Suprapubic skin (tissue), 4 donors: ENCODE data around the gene SFT2D3. TPM values are rescaled to one million over a fixed set of nuclear protein-coding genes. Genes with fewer than 3 reads are reported as not detected.
"Not testable (repeated sequence)": the region's sequence is repeated elsewhere in the genome, so short reads cannot be mapped to it uniquely, and the experiment has no call there.

ENCODE experiments used
- DNase-seq, 2 donors: peaks; one replicate each; pipeline ENCODE4 v3.0.0-alpha.2; 2019; ENCODE audit warnings: low spot score in 2 of 2
- H3K27ac ChIP-seq: fragments of 200-600 bp; sonication (generic); one replicate; pipeline ENCODE4 v1.5.1; 2019
- H3K27me3 ChIP-seq: fragments of 200-600 bp; sonication (generic); one replicate; pipeline ENCODE4 v1.5.1; 2019
- H3K36me3 ChIP-seq: fragments of 200-600 bp; sonication (generic); one replicate; pipeline ENCODE4 v1.5.1; 2019
- H3K4me1 ChIP-seq: fragments of 200-600 bp; sonication (generic); one replicate; pipeline ENCODE4 v1.5.1; 2019
- H3K4me3 ChIP-seq: fragments of 200-600 bp; sonication (generic); one replicate; pipeline ENCODE4 v1.5.1; 2019; ENCODE audit warnings: mild to moderate bottlenecking
- H3K9me3 ChIP-seq: fragments of 200-600 bp; sonication (generic); one replicate; pipeline ENCODE4 v1.5.1; 2019
- EP300 ChIP-seq: sonication (generic); formaldehyde crosslinking; IDR thresholded peaks from one replicate; pipeline ENCODE4 v1.6.1; 2017; ENCODE audit warnings: antibody characterized with exemption
- POLR2A ChIP-seq, 2 donors: fragments of 450-650 bp; IDR thresholded peaks; one replicate each; pipeline ENCODE4 v1.6.1; 2017; ENCODE audit warnings: antibody characterized with exemption in 2 of 2, mild to moderate bottlenecking in 2 of 2, moderate library complexity in 2 of 2
- POLR2AphosphoS5 ChIP-seq, 3 donors: sonication (generic); formaldehyde crosslinking; IDR thresholded peaks; one replicate each; pipeline ENCODE4 v1.6.1; 2017; ENCODE audit warnings: antibody characterized with exemption in 3 of 3
- WGBS: methylation state at CpG from one replicate; pipeline ENCODE4 v1.1.5; 2018; 5-methylcytosine and 5-hydroxymethylcytosine counted together
- total RNA-seq, 4 donors: library from RNA; depleted of rRNA; stranded (reverse); fragments of >200 nt; gene quantifications; one replicate each; pipeline ENCODE4 v1.1.0, GENCODE V29; 2016
- TF ChIP-seq, protein P1 (sequence below), 2 donors: fragments of 200-600 bp in 1 of 2; fragments of 450-650 bp in 1 of 2; sonication (generic) in 1 of 2; IDR thresholded peaks; one replicate each; pipeline ENCODE4 v1.5.1; 2016 to 2019; ENCODE audit warnings: antibody characterized with exemption in 2 of 2, mild to moderate bottlenecking in 1 of 2, moderate library complexity in 1 of 2

Gene SFT2D3
- total RNA-seq, 4 donors from 2014 or later = 10.2 to 15.9 (median 12.2) TPM

- Histone ChIP-seq H3K9me3 (no peaks in the 10 kb centered on the region), H3K4me3 (no peak overlapping the region), H3K4me1 (no peaks in the 10 kb centered on the region), H3K27me3 (no peaks in the 10 kb centered on the region), H3K27ac (no peak overlapping the region), H3K36me3 (peaks cover 4% of the 10 kb centered on the region)
- WGBS = 89% methylated on average over 3 of the region's 3 CpGs
- no peak for TF ChIP-seq EP300
- TF ChIP-seq, protein P1, sequence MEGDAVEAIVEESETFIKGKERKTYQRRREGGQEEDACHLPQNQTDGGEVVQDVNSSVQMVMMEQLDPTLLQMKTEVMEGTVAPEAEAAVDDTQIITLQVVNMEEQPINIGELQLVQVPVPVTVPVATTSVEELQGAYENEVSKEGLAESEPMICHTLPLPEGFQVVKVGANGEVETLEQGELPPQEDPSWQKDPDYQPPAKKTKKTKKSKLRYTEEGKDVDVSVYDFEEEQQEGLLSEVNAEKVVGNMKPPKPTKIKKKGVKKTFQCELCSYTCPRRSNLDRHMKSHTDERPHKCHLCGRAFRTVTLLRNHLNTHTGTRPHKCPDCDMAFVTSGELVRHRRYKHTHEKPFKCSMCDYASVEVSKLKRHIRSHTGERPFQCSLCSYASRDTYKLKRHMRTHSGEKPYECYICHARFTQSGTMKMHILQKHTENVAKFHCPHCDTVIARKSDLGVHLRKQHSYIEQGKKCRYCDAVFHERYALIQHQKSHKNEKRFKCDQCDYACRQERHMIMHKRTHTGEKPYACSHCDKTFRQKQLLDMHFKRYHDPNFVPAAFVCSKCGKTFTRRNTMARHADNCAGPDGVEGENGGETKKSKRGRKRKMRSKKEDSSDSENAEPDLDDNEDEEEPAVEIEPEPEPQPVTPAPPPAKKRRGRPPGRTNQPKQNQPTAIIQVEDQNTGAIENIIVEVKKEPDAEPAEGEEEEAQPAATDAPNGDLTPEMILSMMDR (IDR thresholded peaks at IDR 0.05) = no peak
- no peak for TF ChIP-seq POLR2AphosphoS5 (IDR thresholded peaks at IDR 0.05)
- no peak for TF ChIP-seq POLR2A (IDR thresholded peaks at IDR 0.05)
- no peak for DNase-seq
These were observed 34.5 kb downstream of the SFT2D3 start for GRCh38 chr2:127735537-127736399.

GRCh38 chr2:127737892-127738291 lies 36.6 kb downstream of the SFT2D3 start:
- no peak for DNase-seq
- WGBS = 89% methylated on average over 1 of the region's 1 CpG
- H3K4me3 ChIP-seq = no peak overlapping the region
- H3K27me3 ChIP-seq = no peaks in the 10 kb centered on the region
- TF ChIP-seq POLR2A (IDR thresholded peaks at IDR 0.05) (no peak), POLR2AphosphoS5 (IDR thresholded peaks at IDR 0.05) (no peak), EP300 (no peak)
- TF ChIP-seq, protein P1 (IDR thresholded peaks at IDR 0.05) = no peak
- no peak overlapping the region for H3K27ac ChIP-seq
- H3K36me3 ChIP-seq = peaks cover 4% of the 10 kb centered on the region
- no peaks in the 10 kb centered on the region for H3K9me3 ChIP-seq
- no peaks in the 10 kb centered on the region for H3K4me1 ChIP-seq

DNA sequence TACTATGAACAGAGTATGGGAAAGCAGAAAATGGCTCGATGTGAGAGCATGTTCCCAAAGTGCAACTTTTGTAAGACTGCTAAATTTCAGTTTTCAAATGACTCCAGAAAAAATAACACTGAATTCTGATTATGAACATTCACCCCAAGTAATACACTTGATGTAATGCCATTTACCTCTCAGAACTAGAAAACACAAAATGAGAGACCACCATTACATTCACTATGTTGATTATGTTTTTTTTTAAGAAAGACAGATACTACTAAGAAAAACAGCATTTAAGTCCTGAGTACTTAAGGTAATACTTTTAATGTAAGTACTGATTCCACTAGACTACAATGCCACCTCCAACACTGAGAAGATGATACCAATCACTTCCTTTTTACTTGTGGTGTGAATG lies 38.5 kb downstream of the SFT2D3 start:
- 89% methylated on average over 1 of the region's 1 CpG for WGBS
- TF ChIP-seq POLR2A (IDR thresholded peaks at IDR 0.05) (no peak), POLR2AphosphoS5 (IDR thresholded peaks at IDR 0.05) (no peak)
- TF ChIP-seq, protein P1 (IDR thresholded peaks at IDR 0.05) = no peak
- no peak overlapping the region for H3K27ac ChIP-seq
- no peak for DNase-seq
- H3K36me3 ChIP-seq = peaks cover 5% of the 10 kb centered on the region
- H3K27me3 ChIP-seq = no peaks in the 10 kb centered on the region
- H3K4me1 ChIP-seq = no peaks in the 10 kb centered on the region
- H3K4me3 ChIP-seq = no peak overlapping the region
- no peaks in the 10 kb centered on the region for H3K9me3 ChIP-seq

DNA sequence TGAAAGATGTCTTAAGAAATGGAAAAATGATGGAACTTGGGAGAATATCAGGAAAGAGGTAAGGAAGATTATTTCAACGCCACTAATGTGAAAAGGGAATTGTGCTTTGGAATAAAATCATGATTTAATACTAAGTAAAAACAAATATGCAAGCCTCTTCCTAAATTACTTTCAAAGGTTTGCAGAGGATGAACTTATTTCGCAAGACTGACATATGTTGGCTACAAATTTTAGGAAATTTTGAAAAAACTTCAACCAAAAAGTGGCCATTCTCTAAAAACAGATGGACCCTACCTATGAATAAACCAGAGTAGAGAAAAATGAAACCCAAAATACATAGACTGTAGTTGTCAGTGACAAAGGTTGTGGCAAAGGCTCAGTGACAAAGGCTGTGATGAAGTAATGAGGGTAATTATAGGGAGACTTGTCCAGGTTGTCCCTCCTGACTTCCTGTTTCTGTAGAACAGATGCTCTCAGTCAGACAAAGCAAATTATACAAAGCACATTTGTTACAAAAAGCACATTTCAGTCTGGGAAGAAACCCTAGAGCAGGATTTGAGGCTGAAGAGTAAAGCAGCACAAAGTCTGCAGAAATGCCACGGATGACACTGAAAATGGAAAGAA lies 39.5 kb downstream of the SFT2D3 start:
- H3K4me1 ChIP-seq = no peaks in the 10 kb centered on the region
- H3K4me3 ChIP-seq = no peak overlapping the region
- no peak for TF ChIP-seq EP300
- no peak for DNase-seq
- H3K36me3 ChIP-seq = peaks cover 9% of the 10 kb centered on the region
- no peaks in the 10 kb centered on the region for H3K9me3 ChIP-seq
- H3K27ac ChIP-seq = no peak overlapping the region
- no peaks in the 10 kb centered on the region for H3K27me3 ChIP-seq
- 95% methylated on average over 3 of the region's 3 CpGs for WGBS

GRCh38 chr2:127743477-127744026 lies 42.3 kb downstream of the SFT2D3 start:
- Histone ChIP-seq H3K27ac (no peak overlapping the region), H3K36me3 (peaks cover 17% of the 10 kb centered on the region), H3K9me3 (no peaks in the 10 kb centered on the region), H3K4me3 (no peak overlapping the region), H3K27me3 (no peaks in the 10 kb centered on the region), H3K4me1 (no peaks in the 10 kb centered on the region)
- 70% methylated on average over 3 of the region's 3 CpGs for WGBS
- TF ChIP-seq POLR2A (IDR thresholded peaks at IDR 0.05) = no peak
- TF ChIP-seq EP300 = no peak
- no peak for DNase-seq

DNA sequence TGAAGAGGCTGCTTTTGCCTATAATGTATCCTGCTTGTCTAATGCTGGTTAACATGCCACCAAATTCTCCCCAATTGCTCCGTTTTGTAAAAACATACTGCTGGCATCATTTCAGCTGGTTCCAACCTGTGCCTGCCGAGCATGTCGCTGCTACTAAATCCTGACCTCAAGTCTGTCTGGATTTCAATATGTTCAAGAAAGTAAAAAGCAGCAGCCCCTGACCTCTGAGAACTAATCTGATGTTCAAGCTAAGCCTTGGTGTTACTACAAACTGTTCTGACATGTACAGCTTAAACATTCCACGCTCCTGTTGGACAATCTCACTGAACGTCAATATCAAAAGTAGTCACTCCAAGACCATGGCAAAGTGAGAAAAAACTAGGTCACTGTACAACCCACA lies 46.3 kb downstream of the SFT2D3 start:
- H3K4me3 ChIP-seq = no peak overlapping the region
- TF ChIP-seq POLR2AphosphoS5 (IDR thresholded peaks at IDR 0.05) (no peak), POLR2A (IDR thresholded peaks at IDR 0.05) (no peak), EP300 (no peak)
- TF ChIP-seq, protein P1 (IDR thresholded peaks at IDR 0.05) = no peak
- H3K27ac ChIP-seq = no peak overlapping the region
- no peaks in the 10 kb centered on the region for H3K9me3 ChIP-seq
- DNase-seq = no peak
- H3K36me3 ChIP-seq = peaks cover 17% of the 10 kb centered on the region
- 94% methylated on average over 5 of the region's 5 CpGs for WGBS
- H3K27me3 ChIP-seq = no peaks in the 10 kb centered on the region
- H3K4me1 ChIP-seq = no peaks in the 10 kb centered on the region

DNA sequence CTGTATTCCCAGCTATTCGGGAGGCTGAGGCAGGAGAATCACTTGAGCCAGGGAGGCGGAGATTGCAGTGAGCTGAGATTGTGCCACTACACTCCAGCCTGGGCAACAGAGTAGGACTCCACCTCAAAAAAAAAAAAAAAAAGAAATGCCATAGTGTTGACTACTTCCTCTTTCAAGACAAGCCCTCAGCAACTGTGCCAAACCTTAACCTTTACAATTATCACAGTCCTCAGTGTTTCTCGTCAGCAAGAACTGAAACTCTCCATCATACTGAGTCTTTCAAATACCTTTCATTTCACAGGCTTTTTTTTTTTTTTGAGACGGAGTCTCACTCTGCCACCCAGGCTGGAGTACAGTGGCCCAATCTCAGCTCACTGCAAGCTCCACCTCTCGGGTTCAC lies 48.2 kb downstream of the SFT2D3 start:
- H3K27me3 ChIP-seq, H3K4me1 ChIP-seq, H3K4me3 ChIP-seq, H3K27ac ChIP-seq, DNase-seq, H3K9me3 ChIP-seq: not testable (repeated sequence)
- WGBS = 76% methylated on average over 5 of the region's 5 CpGs
- H3K36me3 ChIP-seq = peaks cover 17% of the 10 kb centered on the region
